HG03066 (cell line): Measurements from ENCODE around the gene UBE2A.
A peak's percentile ranks its signal among the peaks of the same experiment; 100 is the strongest.

ENCODE experiments used
- ATAC-seq: cut with Tn5 transposase; IDR thresholded peaks from one replicate; pipeline ENCODE4 v1.9.1; 2021; ENCODE audit warnings: low read depth; ENCODE audit not compliant: unreplicated experiment

UBE2A gene

GRCh38 chrX:119574394-119575266, at the start of gene UBE2A:
Gene UBE2A, plus strand, starts transcription at chrX:119574563. Its CDS starts 149 bp downstream, at chrX:119574712.
- ATAC-seq, result peak; percentile 80

DNA sequence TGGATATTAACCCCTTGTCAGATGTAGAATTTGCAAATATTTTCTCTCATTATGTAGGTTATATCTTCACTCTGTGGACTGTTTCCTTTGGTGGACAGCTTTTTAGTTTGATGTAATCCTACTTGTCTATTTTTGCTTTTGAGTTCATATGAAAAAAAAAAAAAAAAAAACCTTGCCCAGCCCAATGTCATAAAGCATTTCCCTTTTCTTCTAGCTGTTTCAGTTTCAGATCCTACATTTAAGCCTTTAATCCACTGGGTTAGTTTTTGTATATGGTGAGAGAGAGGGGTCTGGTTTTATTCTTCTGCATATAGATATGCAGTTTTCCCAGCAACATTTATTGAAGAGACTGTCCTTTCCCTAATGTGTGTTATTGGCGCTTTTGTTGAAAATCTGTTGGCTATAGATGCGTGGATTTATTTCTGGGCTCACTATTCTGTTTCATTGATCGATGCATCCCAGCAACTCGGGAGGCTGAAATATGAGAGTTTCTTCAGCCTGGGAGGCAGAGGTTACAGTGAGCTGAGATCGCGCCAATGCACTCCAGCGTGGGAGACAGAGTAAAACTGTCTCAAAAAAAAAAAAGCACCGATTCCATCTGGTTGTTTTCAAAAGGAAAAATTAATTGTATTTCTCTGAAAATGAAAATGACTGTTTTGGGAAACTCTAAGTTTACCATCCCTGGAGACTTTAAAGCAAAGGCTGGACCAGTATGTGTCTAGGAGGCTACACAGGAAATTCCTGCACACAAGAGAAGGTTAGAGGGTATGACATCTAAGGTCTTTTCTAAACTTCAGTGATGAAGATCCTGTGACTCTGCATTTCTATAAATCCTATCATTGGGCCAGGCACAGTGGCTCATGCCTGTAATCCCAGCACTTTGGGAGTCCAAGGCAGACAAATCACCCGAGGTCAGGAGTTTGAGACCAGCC, 44.8 kb upstream of the UBE2A start:
- ATAC-seq, result no peak

GRCh38 chrX:119537487-119537886, 36.9 kb upstream of the UBE2A start:
- no peak for ATAC-seq

DNA sequence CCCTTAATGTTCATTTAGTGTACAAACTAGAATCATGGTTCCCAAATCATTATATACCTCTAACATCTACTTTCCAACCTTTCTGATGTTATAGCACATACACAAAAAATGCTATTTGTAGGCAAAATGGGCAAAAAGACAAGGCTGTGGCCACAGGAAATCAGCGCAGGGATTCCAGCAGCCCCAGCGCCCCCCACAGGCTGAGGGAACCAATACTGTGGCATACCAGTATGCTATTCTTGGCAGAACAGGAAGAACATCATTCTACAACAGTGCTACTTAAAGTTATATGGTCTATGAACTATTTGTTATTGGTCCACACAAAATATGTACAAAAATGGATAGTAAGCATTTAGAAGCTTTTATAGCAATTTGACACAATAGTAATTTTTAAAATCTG, 34.5 kb upstream of the UBE2A start:
- ATAC-seq, result no peak

- ATAC-seq, result no peak
Measured at GRCh38 chrX:119541188-119541587, 33.2 kb upstream of the UBE2A start.

DNA sequence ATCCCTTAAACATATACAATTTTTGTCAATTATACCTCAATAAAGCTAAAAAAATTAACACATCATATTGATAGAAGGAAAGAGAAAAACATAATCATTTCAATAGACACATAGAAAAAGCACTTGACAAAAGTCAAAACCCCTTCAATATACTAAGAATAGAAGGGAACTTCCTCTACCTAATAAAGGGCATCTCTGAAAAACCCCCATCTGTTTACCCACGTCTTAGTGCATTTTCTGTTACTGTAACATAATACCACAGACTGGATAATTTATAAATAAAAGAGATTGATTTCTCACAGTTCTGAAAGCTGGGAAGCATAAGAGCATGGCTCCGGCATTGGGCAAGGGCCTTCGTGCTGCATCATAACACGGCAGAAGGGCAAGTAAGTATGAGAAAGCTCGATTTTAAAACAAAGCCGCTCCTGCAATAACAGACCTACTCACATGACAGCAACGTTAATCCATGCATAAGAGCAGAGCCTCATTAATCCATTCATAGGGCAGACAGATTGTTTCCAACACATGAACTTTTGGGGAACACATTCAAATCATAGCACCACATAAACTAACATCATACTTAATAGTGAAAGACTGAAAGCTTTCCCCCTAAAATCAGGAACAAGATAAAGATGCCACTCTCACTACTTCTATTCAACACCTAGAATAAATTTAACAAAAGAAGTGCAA, 24.9 kb upstream of the UBE2A start:
- ATAC-seq, result no peak

DNA sequence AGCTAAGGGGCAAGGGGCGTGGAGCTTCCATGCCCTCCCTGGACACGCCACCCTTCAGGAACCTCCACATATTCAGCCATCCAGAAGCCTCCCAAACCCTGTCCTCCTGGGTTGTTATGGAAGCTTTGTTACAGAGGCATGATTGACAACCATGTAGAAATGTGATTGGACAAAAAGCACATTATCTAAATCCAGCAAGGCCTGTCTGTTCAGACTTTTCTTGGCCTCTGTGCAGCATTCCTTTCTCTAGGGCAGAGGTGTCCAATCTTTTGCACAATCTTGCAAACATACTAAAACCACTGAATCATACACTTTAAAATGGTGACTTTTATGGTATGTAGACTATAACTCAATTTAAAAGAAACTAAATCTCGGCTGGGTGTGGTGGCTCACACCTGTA, 21.9 kb upstream of the UBE2A start:
- no peak for ATAC-seq

- ATAC-seq, result peak; percentile 88
Measured at GRCh38 chrX:119565107-119565663, 9.2 kb upstream of the UBE2A start, which contains the start of gene STEEP1. Gene STEEP1, minus strand, starts transcription at chrX:119565409. Its CDS starts 54 bp downstream, at chrX:119565355.

DNA sequence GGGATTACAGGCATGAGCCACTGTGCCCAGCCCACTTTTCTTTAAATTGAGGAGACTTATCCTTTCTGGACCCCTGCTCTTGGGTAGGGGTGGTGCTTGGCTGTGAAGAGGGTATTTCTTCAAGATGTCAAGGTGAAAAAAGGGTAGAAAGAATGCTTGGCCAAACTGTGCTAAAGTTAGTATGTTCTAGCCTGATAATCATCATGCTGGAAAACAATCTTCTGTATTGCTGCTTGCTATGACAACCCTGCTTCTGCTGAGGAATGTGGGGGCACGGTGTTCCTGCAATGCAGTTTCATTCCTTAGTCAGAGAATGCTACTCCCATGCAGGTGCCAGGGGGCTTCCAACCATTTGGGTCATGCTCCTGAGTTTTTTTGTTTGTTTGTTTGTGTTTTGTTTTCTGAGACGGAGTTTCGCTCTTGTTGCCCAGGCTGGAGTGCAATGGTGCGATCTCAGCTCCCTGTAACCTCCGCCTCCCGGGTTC, 4.0 kb upstream of the UBE2A start:
- no peak for ATAC-seq

DNA sequence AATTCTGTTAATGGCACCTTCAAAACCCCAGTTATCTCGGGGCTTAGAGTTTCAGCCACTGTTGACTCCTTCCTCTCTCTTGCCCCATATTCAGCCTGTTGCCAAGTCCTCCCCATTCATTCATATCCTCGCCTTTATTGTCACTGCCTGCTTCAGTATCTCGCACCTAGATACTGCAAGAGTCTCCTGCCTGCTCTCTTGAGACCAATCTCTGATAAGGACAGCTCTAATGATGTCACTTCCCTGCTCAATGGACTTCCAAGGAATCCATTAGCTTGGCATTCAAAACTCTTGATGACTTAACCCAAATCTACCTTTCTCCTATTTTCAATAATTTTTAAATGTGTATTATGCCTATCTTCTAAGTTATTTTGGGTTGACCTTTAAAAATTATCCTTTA, 1.1 kb upstream of the UBE2A start:
- ATAC-seq, result no peak

- ATAC-seq, result peak; percentile 11
Measured at GRCh38 chrX:119573840-119574393, 446 bp upstream of the UBE2A start.

GRCh38 chrX:119579414-119579813, 5.1 kb downstream of the UBE2A start:
- no peak for ATAC-seq

DNA sequence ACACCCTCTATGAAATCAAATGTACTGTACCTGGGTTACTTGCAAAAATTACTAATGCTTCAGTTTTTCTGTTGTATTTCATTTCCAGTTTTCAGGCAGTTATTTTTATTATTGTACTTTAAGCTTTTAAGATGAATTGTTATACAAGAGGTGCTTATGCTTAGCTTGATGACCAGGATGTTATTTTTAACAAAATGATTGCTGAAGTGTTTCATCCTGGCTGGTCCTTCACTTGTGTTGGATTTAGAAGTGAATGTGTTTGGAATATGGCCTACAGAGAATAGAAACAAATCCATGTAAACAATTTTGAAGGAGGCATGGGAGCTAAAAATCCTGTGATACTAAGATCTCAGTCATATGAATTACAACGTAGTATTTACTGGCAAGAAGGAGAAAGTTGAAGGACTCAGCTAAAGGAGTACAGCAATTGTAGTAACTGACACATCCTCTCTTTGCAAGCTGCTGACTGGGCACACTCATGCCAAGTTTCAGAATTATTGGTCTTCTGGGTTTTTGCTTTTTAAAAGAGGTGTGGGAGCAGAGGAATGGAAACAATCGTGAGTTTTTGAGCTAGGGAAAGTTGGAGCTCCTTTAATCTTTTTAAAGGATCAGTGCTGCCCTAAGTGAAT, 9.2 kb downstream of the UBE2A start:
- ATAC-seq, result no peak

DNA sequence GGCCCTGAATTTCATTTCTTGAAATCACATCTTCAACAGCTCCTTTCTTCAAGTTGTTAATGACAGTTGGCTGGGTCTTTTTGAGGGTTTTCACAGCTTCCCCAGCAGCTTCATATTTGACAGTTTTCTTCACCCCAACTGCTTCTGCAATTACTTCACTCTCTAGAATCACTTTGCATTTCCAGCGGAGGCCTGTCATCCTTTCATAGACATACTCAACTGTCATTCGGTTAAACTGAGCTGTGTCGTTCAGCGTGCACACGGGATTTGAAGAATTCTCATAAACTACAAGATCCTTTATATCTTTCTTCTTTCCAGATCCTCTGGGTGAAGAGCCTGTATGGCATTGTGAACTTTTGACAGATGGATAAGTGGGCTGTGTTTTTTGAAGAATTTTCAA, 15.4 kb downstream of the UBE2A start:
- ATAC-seq, result no peak

DNA sequence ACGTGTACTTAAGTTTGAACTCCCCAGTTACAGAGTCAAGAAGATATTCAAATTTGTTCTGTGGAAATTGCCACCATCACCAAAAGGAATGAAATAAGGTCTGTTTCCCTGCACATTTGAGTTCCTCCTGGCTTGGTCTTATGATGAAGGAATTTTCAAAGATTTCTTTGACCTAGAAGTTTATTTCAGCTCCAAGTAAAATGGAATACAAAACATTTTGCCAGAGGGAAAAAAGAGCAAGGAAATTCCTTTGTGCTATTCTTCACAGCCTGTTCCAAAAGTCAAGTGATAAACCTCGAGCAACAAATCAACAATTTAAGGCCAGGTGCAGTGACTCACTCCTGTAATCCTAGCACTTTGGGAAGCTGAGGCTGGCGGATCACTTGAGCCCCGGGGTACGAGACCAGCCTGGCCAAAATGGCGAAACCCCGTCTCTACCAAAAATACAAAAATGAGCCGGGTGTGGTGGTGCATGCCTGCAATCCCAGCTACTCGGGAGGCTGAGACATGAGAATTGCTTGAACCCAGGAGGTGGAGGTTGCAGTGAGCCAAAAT, 28.4 kb downstream of the UBE2A start:
- ATAC-seq, result no peak

DNA sequence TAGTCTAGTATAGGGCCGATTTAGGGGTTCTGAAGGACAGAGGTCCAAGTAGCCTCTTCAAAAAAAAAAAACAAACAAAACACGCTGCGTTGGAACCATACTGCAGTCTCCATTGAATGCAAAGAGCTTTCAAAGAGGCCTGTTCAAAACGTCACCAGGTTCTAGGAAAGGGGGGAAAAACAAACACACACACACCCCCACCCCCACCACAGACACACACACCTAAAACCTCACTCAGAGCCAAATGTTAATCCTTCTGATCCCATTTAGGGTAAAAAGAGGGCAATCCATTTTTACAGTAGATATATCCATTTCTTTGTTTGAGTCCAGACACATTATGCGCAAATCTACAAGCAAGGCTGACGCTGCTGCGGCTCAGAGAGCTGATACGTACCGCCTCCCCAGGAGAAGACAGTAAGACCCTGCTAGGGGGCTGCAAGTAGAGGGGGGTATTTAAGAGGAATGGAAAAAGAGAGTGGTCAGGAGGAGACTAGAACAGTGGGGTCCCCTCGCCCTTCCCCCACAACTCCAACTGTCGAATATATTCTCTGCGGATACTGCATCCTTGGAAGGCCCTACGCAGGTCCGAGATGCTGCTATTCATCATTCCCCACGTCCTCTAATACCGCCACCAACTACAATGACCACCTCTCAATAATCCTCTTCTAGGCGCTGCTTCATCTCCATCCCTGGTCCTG, 30.6 kb downstream of the UBE2A start:
- no peak for ATAC-seq

DNA sequence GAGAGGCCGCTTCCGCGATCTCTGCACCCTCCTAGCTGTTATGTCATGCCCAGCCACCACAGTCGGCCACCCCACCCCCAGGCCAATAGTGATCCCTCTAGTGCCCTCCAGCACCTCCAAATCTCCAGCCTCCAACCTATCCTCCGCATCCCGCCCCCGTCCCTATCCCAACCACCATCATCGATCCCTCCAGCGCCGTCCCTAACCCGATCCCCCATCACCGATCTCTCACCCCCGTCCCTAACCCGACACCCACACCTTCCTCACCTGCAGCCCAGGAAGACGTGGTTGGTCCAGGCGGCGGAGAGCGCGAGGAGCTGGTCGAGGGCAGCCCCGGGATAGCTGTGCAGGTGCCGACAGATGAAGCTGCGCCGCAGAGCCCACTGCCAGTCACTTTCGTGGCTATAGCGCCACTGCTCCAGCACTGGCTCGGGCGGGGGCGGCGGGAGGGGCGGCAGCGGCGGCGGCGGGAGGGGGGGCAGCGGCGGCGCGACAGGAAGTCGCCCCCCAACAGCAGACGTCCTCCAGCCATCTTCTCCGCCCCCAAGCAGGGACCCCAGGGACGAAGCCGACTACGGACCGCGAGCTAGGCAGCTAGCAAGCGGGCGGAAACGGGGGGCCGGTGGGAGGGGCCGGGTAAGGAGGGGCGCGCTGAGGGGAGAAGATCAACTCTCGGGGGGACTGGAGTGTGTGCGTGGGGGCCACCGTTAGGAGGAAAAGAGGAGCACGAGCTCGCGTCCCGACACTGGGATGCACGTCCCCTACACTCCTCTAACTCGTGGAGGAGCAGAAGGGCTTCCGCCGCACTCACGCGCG, 31.3 kb downstream of the UBE2A start:
- peak; percentile 34 for ATAC-seq
